Omental fat pad (tissue), 4 donors: ENCODE measurements around the gene AOPEP. TPM values are rescaled to one million over a fixed set of nuclear protein-coding genes. Genes with fewer than 3 reads are reported as not detected.

ENCODE experiments used
- ATAC-seq: fragments of 150-250 bp; one replicate; pipeline ENCODE4 v1.9.1; 2016; ENCODE audit warnings: mild to moderate bottlenecking, moderate library complexity; ENCODE audit not compliant: low FRiP score
- DNase-seq: peaks from one replicate; pipeline ENCODE4 v3.0.0-alpha.2; 2019; ENCODE audit warnings: low spot score
- CTCF ChIP-seq, 3 donors: fragments of 450-650 bp; IDR thresholded peaks; one replicate each; pipeline ENCODE4 v1.5.1; 2016 to 2017; ENCODE audit warnings: antibody characterized with exemption in 3 of 3, mild to moderate bottlenecking in 3 of 3, moderate library complexity in 2 of 3
- total RNA-seq, 4 donors: library from RNA; depleted of rRNA; stranded (reverse); fragments of >200 nt; gene quantifications; one replicate each; pipeline ENCODE4 v1.1.0, GENCODE V29; 2016

The AOPEP gene
- total RNA-seq, 4 donors from 2014 or later, result 45.9 to 102 (median 55.1) TPM

GRCh38 chr9:94743035-94743954, 16.8 kb downstream of the AOPEP start:
- no peak for TF ChIP-seq CTCF (IDR thresholded peaks at IDR 0.05)
- DNase-seq (no peak), ATAC-seq (peak; percentile 54)

DNA sequence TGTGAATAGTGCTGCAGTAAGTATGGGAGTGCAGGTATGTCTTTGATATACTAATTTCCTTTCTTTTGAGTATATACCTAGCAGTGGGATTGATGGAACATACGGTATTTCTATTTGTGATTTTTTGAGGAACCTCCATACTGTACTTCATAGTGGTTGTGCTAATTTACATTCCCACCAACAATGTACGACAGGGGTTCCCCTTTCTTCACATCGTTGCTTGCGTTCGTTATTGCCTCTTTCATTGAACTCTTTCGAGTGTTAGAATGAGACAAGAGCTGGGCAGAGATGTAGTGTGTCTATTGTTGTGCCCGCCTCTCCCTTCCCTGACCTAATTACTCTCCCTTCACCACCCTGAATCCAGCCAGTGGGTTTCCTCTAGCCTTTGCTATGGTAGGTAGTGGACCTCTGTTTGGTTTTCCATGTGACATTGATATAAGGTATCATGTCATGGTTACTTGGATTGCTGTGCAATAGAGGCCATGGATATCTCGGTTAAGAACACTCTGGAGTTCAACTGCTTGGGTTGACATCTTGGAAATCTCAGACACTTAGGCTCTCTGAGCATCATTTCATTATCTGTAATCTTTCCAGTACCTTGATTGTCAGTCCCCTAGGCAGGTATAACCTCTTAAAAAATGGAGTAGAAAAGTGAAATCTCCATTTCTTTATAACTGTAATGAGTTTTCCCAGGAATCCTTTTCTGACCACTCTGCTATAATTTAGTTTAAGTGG, 19.5 kb downstream of the AOPEP start:
- no peak for DNase-seq
- no peak for TF ChIP-seq CTCF (IDR thresholded peaks at IDR 0.05)

DNA sequence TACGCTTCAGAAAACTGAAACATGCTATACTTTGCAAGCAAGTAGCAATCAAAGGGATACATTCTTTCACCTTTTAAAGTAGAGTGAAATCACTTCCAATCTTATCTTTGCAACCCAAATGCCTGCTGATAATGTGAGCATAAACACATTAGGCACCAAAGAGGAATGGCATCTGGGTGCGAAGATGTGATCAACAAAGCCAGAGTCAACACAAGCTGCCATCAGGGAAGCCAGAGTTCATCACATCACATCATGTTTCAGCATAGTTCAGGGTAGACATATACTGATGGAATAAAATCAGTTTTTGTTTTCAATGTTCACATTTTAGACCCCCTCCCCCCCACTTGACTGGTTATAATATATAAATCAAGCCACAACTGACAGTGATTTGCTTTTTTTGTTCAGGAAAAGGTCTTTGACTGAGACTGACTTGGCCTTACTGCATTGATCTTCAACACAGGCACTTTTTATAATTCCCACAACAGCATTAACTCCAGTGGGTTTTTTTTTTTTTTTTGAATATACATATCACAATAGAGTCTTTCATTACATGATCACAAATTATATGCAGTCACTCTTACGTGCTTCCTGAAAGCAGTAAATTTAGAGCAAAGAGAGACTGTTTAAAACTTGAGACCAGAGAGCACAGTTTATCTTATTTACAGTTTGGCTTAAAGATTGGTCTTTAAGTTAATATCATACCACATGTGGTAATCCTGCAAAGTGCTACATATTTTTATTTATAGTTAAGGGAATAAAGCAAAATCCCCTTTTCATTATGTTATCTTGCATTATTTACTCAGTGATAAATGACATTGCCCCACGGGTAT, 20.3 kb downstream of the AOPEP start:
- ATAC-seq (no peak), DNase-seq (no peak)
- no peak for TF ChIP-seq CTCF (IDR thresholded peaks at IDR 0.05)

More for the DNA sequence above, 19.5 kb downstream of the AOPEP start:
- no peak for ATAC-seq

DNA sequence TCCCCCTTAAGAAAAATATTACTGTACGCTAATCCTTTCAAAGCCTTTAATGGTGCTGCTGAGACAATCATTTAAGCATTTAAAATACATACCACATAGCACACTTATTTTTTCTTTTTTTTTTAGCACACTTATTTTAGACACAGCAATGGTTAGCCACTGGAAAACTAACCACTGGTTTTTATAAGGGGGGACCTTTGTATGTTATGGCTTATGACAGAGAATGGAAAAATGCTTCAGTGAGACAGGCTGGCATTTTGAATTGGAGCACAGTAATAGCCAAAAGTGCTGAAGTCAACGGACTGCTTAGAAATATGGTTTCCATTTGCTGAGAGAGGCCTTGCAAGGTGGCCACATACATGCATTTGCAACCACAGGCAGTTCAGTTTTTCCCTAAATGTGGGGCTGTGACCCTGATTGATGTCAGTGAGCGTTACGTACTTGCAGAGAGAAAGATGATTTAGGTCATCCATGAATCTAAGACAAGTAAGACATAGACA, 28.5 kb downstream of the AOPEP start:
- DNase-seq (no peak), ATAC-seq (no peak)
- TF ChIP-seq CTCF (IDR thresholded peaks at IDR 0.05), result no peak

- ATAC-seq, result peak; percentile 59
- TF ChIP-seq CTCF (IDR thresholded peaks at IDR 0.05), result no peak
- DNase-seq, result no peak
These were observed 30.7 kb downstream of the AOPEP start for GRCh38 chr9:94757158-94757557.

GRCh38 chr9:94758031-94758430, 31.5 kb downstream of the AOPEP start:
- DNase-seq (no peak), ATAC-seq (no peak)
- TF ChIP-seq CTCF (IDR thresholded peaks at IDR 0.05), result no peak
